Sigmoid colon (tissue), 7 donors: ENCODE measurements around the gene PRPH. TPM values are rescaled to one million over a fixed set of nuclear protein-coding genes. Genes with fewer than 3 reads are reported as not detected.

Source experiments
- DNase-seq: peaks from one replicate; pipeline ENCODE4 v3.0.0-alpha.2; 2019
- H3K27ac ChIP-seq, 4 donors: fragments of 200-600 bp; sonication (generic); one replicate each; pipeline ENCODE4 v1.5.1; 2016 to 2019; ENCODE audit warnings: mild to moderate bottlenecking in 1 of 4
- H3K27me3 ChIP-seq, 3 donors: fragments of 200-600 bp; sonication (generic); one replicate each; pipeline ENCODE4 v1.5.1; 2019; ENCODE audit warnings: mild to moderate bottlenecking in 1 of 3
- H3K36me3 ChIP-seq, 4 donors: fragments of 200-600 bp; sonication (generic); one replicate each; pipeline ENCODE4 v1.5.1; 2016 to 2019
- H3K4me1 ChIP-seq, 4 donors: fragments of 200-600 bp; sonication (generic); one replicate each; pipeline ENCODE4 v1.5.1; 2017 to 2019
- H3K4me3 ChIP-seq, 4 donors: fragments of 200-600 bp; sonication (generic); one replicate each; pipeline ENCODE4 v1.5.1; 2017 to 2019; ENCODE audit warnings: mild to moderate bottlenecking in 2 of 4, moderate library complexity in 1 of 4
- H3K9me3 ChIP-seq, 4 donors: fragments of 200-600 bp in 3 of 4; sonication (generic) in 3 of 4; one replicate each; pipeline versions ENCODE4 v1.5.1 to v1.6.1; 2013 to 2019
- EP300 ChIP-seq, 4 donors: sonication (generic); formaldehyde crosslinking; IDR thresholded peaks; one replicate each; pipeline ENCODE4 v1.6.1; 2017; ENCODE audit warnings: antibody characterized with exemption in 4 of 4
- POLR2A ChIP-seq, 2 donors: fragments of 450-650 bp; IDR thresholded peaks; one replicate each; pipeline ENCODE4 v1.6.1; 2016; ENCODE audit warnings: antibody characterized with exemption in 2 of 2, mild to moderate bottlenecking in 2 of 2, moderate library complexity in 2 of 2
- POLR2AphosphoS5 ChIP-seq, 4 donors: sonication (generic); formaldehyde crosslinking; IDR thresholded peaks; one replicate each; pipeline ENCODE4 v1.6.1; 2017; ENCODE audit warnings: antibody characterized with exemption in 4 of 4
- WGBS, 2 donors: extraction: QIAGEN DNeasy Blood & Tissue Kit; methylation state at CpG; one replicate each; pipeline ENCODE4 v1.1.7; 2013; 5-methylcytosine and 5-hydroxymethylcytosine counted together
- intact Hi-C: fragments of 100-400 bp; cut with DNase I; formaldehyde crosslinking; loops from one replicate; pipeline ENCODE4 v1.15.1; 2023
- polyA plus RNA-seq, 3 donors: library from polyadenylated mRNA; stranded (reverse); fragments of 200-250 nt; gene quantifications; one replicate each; pipeline ENCODE4 v1.2.3, GENCODE V29; 2013
- total RNA-seq, 4 donors: library from RNA; depleted of rRNA; stranded (reverse); fragments of >200 nt; gene quantifications; one replicate each; pipeline ENCODE4 v1.1.0, GENCODE V29; 2016
- TF ChIP-seq, protein P1 (sequence below), 4 experiments: fragments of 450-650 bp in 3 of 4; fragments of 200-600 bp in 1 of 4; IDR thresholded peaks; one replicate each; pipeline ENCODE4 v1.5.1; 2016 to 2019; ENCODE audit warnings: antibody characterized with exemption in 4 of 4, mild to moderate bottlenecking in 3 of 4, moderate library complexity in 2 of 4
- donor health status: healthy with polysubstance abuse.
- donor health status: Bipolar disorder and iron deficiency.
- donor health status: healthy.

The PRPH gene
- total and polyA plus RNA-seq, 7 donors: 0.46 to 56.2 (median 31.8) TPM

- WGBS, 2 donors: 1% methylated on average over 70 of the region's 70 CpGs
- DNase-seq: peak; percentile 62
- H3K36me3 ChIP-seq: no peaks in the 10 kb centered on the region
- H3K27me3 ChIP-seq: peaks cover 44 to 97% (median 82%) of the 10 kb centered on the region in 3 donors
- H3K27ac ChIP-seq: no peak overlapping the region
- peak overlapping the region; percentile 11 to 45 (median 38) for H3K4me3 ChIP-seq
- H3K4me1 ChIP-seq: peaks cover 0 to 56% (median 55%) of the 10 kb centered on the region in 4 donors
- TF ChIP-seq POLR2A (IDR thresholded peaks at IDR 0.05) (no peak), EP300 (IDR thresholded peaks at IDR 0.05) (no peak), POLR2AphosphoS5 (IDR thresholded peaks at IDR 0.05) (no peak)
- TF ChIP-seq, protein P1, sequence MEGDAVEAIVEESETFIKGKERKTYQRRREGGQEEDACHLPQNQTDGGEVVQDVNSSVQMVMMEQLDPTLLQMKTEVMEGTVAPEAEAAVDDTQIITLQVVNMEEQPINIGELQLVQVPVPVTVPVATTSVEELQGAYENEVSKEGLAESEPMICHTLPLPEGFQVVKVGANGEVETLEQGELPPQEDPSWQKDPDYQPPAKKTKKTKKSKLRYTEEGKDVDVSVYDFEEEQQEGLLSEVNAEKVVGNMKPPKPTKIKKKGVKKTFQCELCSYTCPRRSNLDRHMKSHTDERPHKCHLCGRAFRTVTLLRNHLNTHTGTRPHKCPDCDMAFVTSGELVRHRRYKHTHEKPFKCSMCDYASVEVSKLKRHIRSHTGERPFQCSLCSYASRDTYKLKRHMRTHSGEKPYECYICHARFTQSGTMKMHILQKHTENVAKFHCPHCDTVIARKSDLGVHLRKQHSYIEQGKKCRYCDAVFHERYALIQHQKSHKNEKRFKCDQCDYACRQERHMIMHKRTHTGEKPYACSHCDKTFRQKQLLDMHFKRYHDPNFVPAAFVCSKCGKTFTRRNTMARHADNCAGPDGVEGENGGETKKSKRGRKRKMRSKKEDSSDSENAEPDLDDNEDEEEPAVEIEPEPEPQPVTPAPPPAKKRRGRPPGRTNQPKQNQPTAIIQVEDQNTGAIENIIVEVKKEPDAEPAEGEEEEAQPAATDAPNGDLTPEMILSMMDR (IDR thresholded peaks at IDR 0.05): no peak
- intact Hi-C loops: no loop called here
- no peaks in the 10 kb centered on the region for H3K9me3 ChIP-seq
Observed at GRCh38 chr12:49345051-49345824, 50.3 kb downstream of the PRPH start.

DNA sequence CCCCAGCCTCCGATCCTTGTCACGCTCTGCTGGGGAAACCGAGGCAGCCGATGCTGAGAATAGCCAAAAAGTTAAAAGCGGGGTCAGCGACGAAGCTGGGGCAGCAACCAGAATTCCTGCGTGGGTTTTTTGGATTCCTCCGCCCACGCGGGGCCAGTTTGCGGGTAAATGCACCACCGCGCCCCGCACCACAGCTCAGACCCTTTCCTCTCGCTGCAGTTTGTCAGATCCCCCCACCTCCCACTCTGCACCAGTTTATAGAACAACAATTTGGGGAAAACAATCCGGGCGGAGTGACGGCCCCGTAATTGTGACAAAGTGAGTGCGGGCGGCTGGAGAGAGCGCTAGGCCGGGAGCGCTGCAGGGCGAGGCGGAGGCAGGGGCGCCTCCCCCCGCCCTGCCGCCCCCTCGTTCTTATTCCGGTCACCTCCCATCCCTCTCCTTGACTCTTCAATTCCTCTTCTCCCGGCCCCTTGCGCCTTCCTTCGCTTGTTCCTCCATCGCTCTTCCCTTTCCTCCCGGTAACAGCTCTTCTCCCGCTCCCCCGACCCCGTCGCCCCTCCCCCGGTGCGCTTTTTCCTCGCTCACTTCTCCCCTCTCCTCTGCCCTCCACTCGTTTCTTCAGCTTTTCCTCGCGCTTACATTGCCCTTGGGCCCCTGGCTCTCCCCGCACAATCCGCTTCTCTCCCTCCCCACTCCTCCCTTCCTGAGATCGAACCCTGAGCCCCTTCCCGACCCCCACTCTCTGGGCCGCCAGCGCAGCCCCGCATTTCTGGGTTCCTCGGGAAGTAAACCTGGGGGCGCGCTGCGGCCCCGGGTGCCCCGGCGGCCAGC, 51.1 kb downstream of the PRPH start:
- peak; percentile 40 for DNase-seq
- 2% methylated on average over 61 of the region's 61 CpGs for WGBS, 2 donors
- peaks cover 44 to 99% (median 90%) of the 10 kb centered on the region in 3 donors for H3K27me3 ChIP-seq
- peak overlapping the region in 3 of 4 donors; percentile 33 to 45 (median 43) for H3K4me3 ChIP-seq
- no peaks in the 10 kb centered on the region for H3K36me3 ChIP-seq
- no peak for TF ChIP-seq POLR2A (IDR thresholded peaks at IDR 0.05)
- TF ChIP-seq EP300 (IDR thresholded peaks at IDR 0.05): no peak
- TF ChIP-seq, protein P1 (IDR thresholded peaks at IDR 0.05): no peak
- no peak for TF ChIP-seq POLR2AphosphoS5 (IDR thresholded peaks at IDR 0.05)
- intact Hi-C loops: no loop called here
- H3K4me1 ChIP-seq: peaks cover 0 to 56% (median 55%) of the 10 kb centered on the region in 4 donors
- H3K27ac ChIP-seq: no peak overlapping the region
- H3K9me3 ChIP-seq: no peaks in the 10 kb centered on the region

DNA sequence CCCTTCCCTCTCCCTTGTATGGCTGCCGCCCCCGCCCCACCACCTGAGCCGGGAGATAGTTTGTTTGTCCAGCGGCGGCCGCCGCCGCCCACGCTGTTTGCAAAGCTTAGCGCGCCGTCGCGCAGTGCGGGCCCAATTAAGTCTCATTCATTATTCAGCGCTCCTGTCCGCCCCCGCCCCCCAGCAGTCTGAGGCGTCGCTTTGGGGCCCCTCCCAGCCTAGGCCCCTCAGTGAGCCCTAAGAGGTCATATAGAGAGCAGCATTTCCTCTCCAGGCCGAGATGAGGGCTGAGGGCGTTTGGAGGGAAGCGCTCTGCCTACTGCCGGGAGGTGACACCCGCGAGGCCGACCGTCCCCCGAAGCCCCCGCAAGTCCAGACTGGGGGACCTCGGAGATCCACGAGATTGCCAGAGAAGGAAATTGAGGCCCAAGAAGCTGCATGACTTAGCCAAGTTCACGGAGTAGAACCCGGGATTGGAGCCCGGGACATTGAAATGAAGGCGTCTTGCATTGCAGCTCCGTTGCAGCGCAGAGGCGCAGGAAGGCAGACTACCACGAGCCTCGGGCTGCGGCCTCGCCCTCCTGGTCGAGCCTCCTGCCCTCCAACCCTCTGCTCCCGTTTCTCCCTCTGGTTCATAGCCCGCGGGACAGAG, 51.8 kb downstream of the PRPH start, which contains the start of gene DNAJC22:
Gene DNAJC22, plus strand, starts transcription at position 230 of the 652 bp plus-strand sequence. CDS start 1,985 bp downstream, outside the sequence.
- intact Hi-C loops: no loop called here
- 1 to 2% methylated on average over 47 of the region's 47 CpGs for WGBS, 2 donors

More for the DNA sequence above, 51.8 kb downstream of the PRPH start, which contains the start of gene DNAJC22:
- no peaks in the 10 kb centered on the region for H3K36me3 ChIP-seq
- H3K4me3 ChIP-seq: peak within 1 kb of the TSS in 3 of 4 donors; percentile 33 to 45 (median 43)
- peaks cover 44 to 100% (median 96%) of the 10 kb centered on the region in 3 donors for H3K27me3 ChIP-seq
- H3K27ac ChIP-seq: no peak within 1 kb of the TSS
- peak; percentile 59 for DNase-seq
- H3K9me3 ChIP-seq: no peaks in the 10 kb centered on the region
- H3K4me1 ChIP-seq: peaks cover 0 to 55% (median 54%) of the 10 kb centered on the region in 4 donors
- TF ChIP-seq EP300 (IDR thresholded peaks at IDR 0.05): no peak
- TF ChIP-seq POLR2AphosphoS5 (IDR thresholded peaks at IDR 0.05): no peak
- TF ChIP-seq POLR2A (IDR thresholded peaks at IDR 0.05): no peak
- TF ChIP-seq, protein P1 (IDR thresholded peaks at IDR 0.05): no peak
